GM21825 (cell line): ENCODE measurements around the gene ARL8A.

Source experiments
- ATAC-seq: cut with Tn5 transposase; IDR thresholded peaks from one replicate; pipeline ENCODE4 v1.9.1; 2021; ENCODE audit warnings: mild to moderate bottlenecking, moderate library complexity; ENCODE audit not compliant: unreplicated experiment

The ARL8A gene

DNA sequence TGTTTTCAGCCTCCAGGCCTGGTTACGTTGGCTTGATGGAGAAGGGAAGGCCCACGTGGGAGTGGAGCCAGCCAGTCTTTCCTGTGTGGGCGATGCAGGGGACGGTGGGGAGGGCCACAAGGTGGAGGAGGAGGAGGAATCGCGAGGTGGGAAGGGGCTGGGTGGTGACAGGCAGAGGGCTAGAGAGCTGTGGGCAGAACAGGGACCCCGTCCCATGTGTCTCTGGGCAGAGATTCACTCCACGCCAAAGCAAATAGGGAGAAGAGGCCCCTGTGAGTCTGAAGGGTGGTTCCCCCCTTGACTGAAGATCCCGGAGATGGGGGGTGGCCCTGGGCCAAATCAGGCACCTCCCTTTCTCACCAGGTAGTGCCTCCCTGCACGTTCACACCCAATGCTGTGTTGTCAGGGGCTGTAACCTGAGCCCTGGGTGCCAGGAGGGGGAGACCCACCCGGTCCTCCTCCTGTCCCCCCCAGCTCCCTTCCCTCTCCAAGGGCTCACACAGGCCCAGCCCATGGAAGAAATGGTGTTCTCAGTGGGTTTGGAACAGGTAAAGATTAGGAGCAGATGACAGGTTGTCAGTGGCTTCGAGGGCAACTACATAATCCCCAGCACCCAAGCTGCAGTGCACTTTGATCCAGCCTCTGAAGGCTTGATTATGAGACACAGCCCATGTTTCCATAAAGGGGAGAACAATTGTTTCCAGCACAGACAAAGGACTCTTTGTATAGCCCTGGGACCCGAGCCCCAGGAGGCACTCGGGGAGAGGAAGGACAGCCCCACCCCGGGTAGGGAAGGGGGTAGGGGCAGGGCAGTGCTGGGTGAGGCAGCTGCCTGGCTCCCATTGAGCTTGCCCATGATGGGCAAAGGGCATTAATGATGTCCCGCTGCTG lies 59.5 kb downstream of the ARL8A start:
- ATAC-seq: no peak
